H1 (cell line): Measurements from ENCODE around the gene ANKRD50.

Experiments used
- BCL11A ChIP-seq, 2 experiments: IDR thresholded peaks; one replicate each; pipeline ENCODE4 v1.6.1; 2011; ENCODE audit warnings: low read depth in 2 of 2, low read length in 2 of 2, mild to moderate bottlenecking in 2 of 2
- CEBPB ChIP-seq: IDR thresholded peaks from 2 replicates; pipeline ENCODE4 v1.6.1; 2012; ENCODE audit warnings: low read depth, low read length
- EP300 ChIP-seq, 2 experiments: IDR thresholded peaks; 1 replicate in 1 of 2; 2 replicates in 1 of 2; pipeline ENCODE4 v1.6.1; 2011 to 2012; ENCODE audit warnings: low read depth in 2 of 2, low read length in 2 of 2, mild to moderate bottlenecking in 2 of 2, borderline replicate concordance in 1 of 2, inconsistent platforms in 1 of 2, moderate library complexity in 1 of 2
- MAFK ChIP-seq: IDR thresholded peaks from 2 replicates; pipeline ENCODE4 v1.6.1; 2012; ENCODE audit warnings: low read depth, mild to moderate bottlenecking, improper control_type of control experiment, low read length
- NRF1 ChIP-seq: IDR thresholded peaks from 2 replicates; pipeline ENCODE4 v1.6.1; 2011; ENCODE audit warnings: mild to moderate bottlenecking, low read depth, low read length, improper control_type of control experiment
- POLR2A ChIP-seq, 2 experiments: IDR thresholded peaks; 1 replicate in 1 of 2; 2 replicates in 1 of 2; pipeline ENCODE4 v1.6.1; 2011; ENCODE audit warnings: low read depth in 2 of 2, low read length in 2 of 2, mild to moderate bottlenecking in 2 of 2; ENCODE audit errors: control extremely low read depth in 1 of 2
- POLR2AphosphoS5 ChIP-seq: IDR thresholded peaks from 2 replicates; pipeline ENCODE4 v1.6.1; 2011; ENCODE audit warnings: low read depth, low read length
- RNF2 ChIP-seq: fragments of 200-900, 300-1000 bp; sonication (generic); IDR thresholded peaks from 2 replicates; pipeline ENCODE4 v1.7.1; 2016; ENCODE audit warnings: borderline replicate concordance, low read depth, mild to moderate bottlenecking, antibody characterized with exemption, low read length; ENCODE audit not compliant: poor library complexity, severe bottlenecking; ENCODE audit errors: missing control alignments
- TCF12 ChIP-seq: IDR thresholded peaks from 2 replicates; pipeline ENCODE4 v1.6.1; 2011; ENCODE audit warnings: low read depth, mild to moderate bottlenecking, low read length
- TF ChIP-seq, protein P1 (sequence below): IDR thresholded peaks from 2 replicates; pipeline ENCODE4 v1.6.1; 2012; ENCODE audit warnings: low read length, inconsistent platforms
- TF ChIP-seq, protein P2 (sequence below), 3 experiments: IDR thresholded peaks; 1 replicate in 2 of 3; 2 replicates in 1 of 3; pipeline versions ENCODE4 v1.5.1 to v1.6.1; 2011; ENCODE audit warnings: low read length in 3 of 3, mild to moderate bottlenecking in 3 of 3, inconsistent platforms in 2 of 3, low read depth in 1 of 3, moderate library complexity in 1 of 3; ENCODE audit not compliant: insufficient read depth in 1 of 3; ENCODE audit errors: control extremely low read depth in 1 of 3

- no peak for TF ChIP-seq CEBPB
- no peak for TF ChIP-seq NRF1
- no peak for TF ChIP-seq MAFK
- TF ChIP-seq, protein P1, sequence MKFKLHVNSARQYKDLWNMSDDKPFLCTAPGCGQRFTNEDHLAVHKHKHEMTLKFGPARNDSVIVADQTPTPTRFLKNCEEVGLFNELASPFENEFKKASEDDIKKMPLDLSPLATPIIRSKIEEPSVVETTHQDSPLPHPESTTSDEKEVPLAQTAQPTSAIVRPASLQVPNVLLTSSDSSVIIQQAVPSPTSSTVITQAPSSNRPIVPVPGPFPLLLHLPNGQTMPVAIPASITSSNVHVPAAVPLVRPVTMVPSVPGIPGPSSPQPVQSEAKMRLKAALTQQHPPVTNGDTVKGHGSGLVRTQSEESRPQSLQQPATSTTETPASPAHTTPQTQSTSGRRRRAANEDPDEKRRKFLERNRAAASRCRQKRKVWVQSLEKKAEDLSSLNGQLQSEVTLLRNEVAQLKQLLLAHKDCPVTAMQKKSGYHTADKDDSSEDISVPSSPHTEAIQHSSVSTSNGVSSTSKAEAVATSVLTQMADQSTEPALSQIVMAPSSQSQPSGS: no peak
- TF ChIP-seq POLR2A (IDR thresholded peaks at IDR 0.05; ENCODE audit: control extremely low read depth in 1 of 2, low read depth in 2 of 2, low read length in 2 of 2): no peak
- TF ChIP-seq RNF2: no peak
- no peak for TF ChIP-seq POLR2AphosphoS5
- TF ChIP-seq, protein P2, sequence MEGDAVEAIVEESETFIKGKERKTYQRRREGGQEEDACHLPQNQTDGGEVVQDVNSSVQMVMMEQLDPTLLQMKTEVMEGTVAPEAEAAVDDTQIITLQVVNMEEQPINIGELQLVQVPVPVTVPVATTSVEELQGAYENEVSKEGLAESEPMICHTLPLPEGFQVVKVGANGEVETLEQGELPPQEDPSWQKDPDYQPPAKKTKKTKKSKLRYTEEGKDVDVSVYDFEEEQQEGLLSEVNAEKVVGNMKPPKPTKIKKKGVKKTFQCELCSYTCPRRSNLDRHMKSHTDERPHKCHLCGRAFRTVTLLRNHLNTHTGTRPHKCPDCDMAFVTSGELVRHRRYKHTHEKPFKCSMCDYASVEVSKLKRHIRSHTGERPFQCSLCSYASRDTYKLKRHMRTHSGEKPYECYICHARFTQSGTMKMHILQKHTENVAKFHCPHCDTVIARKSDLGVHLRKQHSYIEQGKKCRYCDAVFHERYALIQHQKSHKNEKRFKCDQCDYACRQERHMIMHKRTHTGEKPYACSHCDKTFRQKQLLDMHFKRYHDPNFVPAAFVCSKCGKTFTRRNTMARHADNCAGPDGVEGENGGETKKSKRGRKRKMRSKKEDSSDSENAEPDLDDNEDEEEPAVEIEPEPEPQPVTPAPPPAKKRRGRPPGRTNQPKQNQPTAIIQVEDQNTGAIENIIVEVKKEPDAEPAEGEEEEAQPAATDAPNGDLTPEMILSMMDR (IDR thresholded peaks at IDR 0.05; ENCODE audit: control extremely low read depth in 1 of 3, insufficient read depth in 1 of 3, low read depth in 1 of 3, low read length in 3 of 3): no peak
- TF ChIP-seq TCF12: no peak
- no peak for TF ChIP-seq EP300 (IDR thresholded peaks at IDR 0.05; ENCODE audit: borderline replicate concordance in 1 of 2, low read depth in 2 of 2, low read length in 2 of 2)
- TF ChIP-seq BCL11A (IDR thresholded peaks at IDR 0.05; ENCODE audit: low read depth in 2 of 2, low read length in 2 of 2): no peak
These were observed 14.9 kb upstream of the ANKRD50 start for GRCh38 chr4:124727331-124727890.
